IMR-90 (cell line): ENCODE data around the gene WWC1. TPM values are rescaled to one million over a fixed set of nuclear protein-coding genes. Genes with fewer than 3 reads are reported as not detected.

ENCODE experiments used
- ATAC-seq: fragments of 200-7000 bp; cut with Tn5 transposase; 2 replicates; pipeline ENCODE4 v1.9.1; 2020; ENCODE audit warnings: low read depth, mild to moderate bottlenecking, moderate library complexity
- BruUV-seq: library from RNA; stranded (reverse); fragments of 400-500 nt; replicated peaks from 2 replicates; lab custom pipeline; 2021; lab: Mats Ljungman, UMichigan
- CTCF ChIA-PET: fragments of 300-600 bp; formaldehyde crosslinking; extraction: SDS; loops from one replicate; lab custom pipeline; 2021; ENCODE audit warnings: antibody characterized with exemption; lab: Yijun Ruan, JAX
- POLR2A ChIA-PET: fragments of 300-600 bp; sonication (Branson Sonifier 250); formaldehyde crosslinking; loops from one replicate; lab custom pipeline; 2022; ENCODE audit warnings: antibody characterized with exemption; ENCODE audit not compliant: unreplicated experiment; lab: Charles Lee
- DNase-seq: peaks from one replicate; pipeline ENCODE4 v3.0.0; 2013
- H2AFZ ChIP-seq: replicated peaks from 2 replicates; pipeline ENCODE3; 2013; ENCODE audit warnings: low read length, mild to moderate bottlenecking; ENCODE audit not compliant: poor library complexity
- H2AK5ac ChIP-seq: 2 replicates; pipeline ENCODE4 v1.6.1; 2013; ENCODE audit warnings: low read depth, low read length, inconsistent platforms
- H2AK9ac ChIP-seq: replicated peaks from 2 replicates; pipeline ENCODE3; 2013; ENCODE audit warnings: mild to moderate bottlenecking, low read depth, low read length, moderate library complexity; ENCODE audit not compliant: poor library complexity
- H2BK120ac ChIP-seq: 2 replicates; pipeline ENCODE4 v1.6.1; 2013; ENCODE audit warnings: low read depth, low read length, inconsistent platforms
- H2BK15ac ChIP-seq: 3 replicates; pipeline ENCODE4 v1.6.1; 2013; ENCODE audit warnings: low read depth, low read length, inconsistent platforms
- H2BK20ac ChIP-seq: 2 replicates; pipeline ENCODE4 v1.6.1; 2013; ENCODE audit warnings: low read depth, mild to moderate bottlenecking, inconsistent platforms, low read length, moderate library complexity
- H2BK5ac ChIP-seq: 2 replicates; pipeline ENCODE4 v1.6.1; 2013; ENCODE audit warnings: mild to moderate bottlenecking, low read depth, low read length, inconsistent platforms; ENCODE audit not compliant: poor library complexity, severe bottlenecking
- H3K14ac ChIP-seq: replicated peaks from 2 replicates; pipeline ENCODE4 v1.6.1; 2013; ENCODE audit warnings: low read depth, low read length, inconsistent platforms
- H3K18ac ChIP-seq: 2 replicates; pipeline ENCODE4 v1.6.1; 2013; ENCODE audit warnings: low read depth, low read length, control low read depth
- H3K23ac ChIP-seq: 2 replicates; pipeline ENCODE4 v1.6.1; 2013; ENCODE audit warnings: low read depth, low read length, inconsistent platforms
- H3K27ac ChIP-seq: 2 replicates; pipeline ENCODE4 v1.5.1; 2013; ENCODE audit warnings: mild to moderate bottlenecking, control low read depth, low read length; ENCODE audit not compliant: insufficient read depth
- H3K27me3 ChIP-seq: 2 replicates; pipeline ENCODE4 v1.6.1; 2013; ENCODE audit warnings: low read length; ENCODE audit not compliant: control insufficient read depth, insufficient read depth
- H3K36me3 ChIP-seq: 2 replicates; pipeline ENCODE4 v1.6.1; 2013; ENCODE audit warnings: low read length, mixed read lengths; ENCODE audit not compliant: control insufficient read depth, insufficient read depth
- H3K4ac ChIP-seq: 2 replicates; pipeline ENCODE4 v1.6.1; 2013; ENCODE audit warnings: low read depth, low read length, inconsistent platforms
- H3K4me1 ChIP-seq: 2 replicates; pipeline ENCODE4 v1.6.1; 2013; ENCODE audit warnings: low read length, mixed read lengths; ENCODE audit not compliant: control insufficient read depth, insufficient read depth
- H3K4me2 ChIP-seq: 2 replicates; pipeline ENCODE4 v1.6.1; 2013; ENCODE audit warnings: low read depth, mild to moderate bottlenecking, control low read depth, low read length, moderate library complexity
- H3K4me3 ChIP-seq: 2 replicates; pipeline ENCODE4 v1.5.1; 2013; ENCODE audit warnings: low read depth, mild to moderate bottlenecking, control low read depth, low read length, moderate library complexity; ENCODE audit not compliant: insufficient read depth
- H3K56ac ChIP-seq: 2 replicates; pipeline ENCODE4 v1.6.1; 2013; ENCODE audit warnings: low read length, inconsistent platforms; ENCODE audit not compliant: insufficient read depth; ENCODE audit errors: extremely low read depth
- H3K79me1 ChIP-seq, 2 experiments: 2 replicates each; pipeline ENCODE4 v1.6.1; 2013; ENCODE audit warnings: low read length in 2 of 2, inconsistent platforms in 1 of 2, low read depth in 1 of 2
- H3K9ac ChIP-seq: 2 replicates; pipeline ENCODE4 v1.6.1; 2013; ENCODE audit warnings: low read depth, low read length, control low read depth
- H3K9me1 ChIP-seq: 2 replicates; pipeline ENCODE4 v1.6.1; 2013; ENCODE audit warnings: low read length, inconsistent platforms; ENCODE audit not compliant: insufficient read depth
- H3K9me3 ChIP-seq: 2 replicates; pipeline ENCODE4 v1.6.1; 2013; ENCODE audit warnings: low read length; ENCODE audit not compliant: control insufficient read depth, insufficient read depth
- H4K20me1 ChIP-seq: 2 replicates; pipeline ENCODE4 v1.6.1; 2013; ENCODE audit warnings: low read length, inconsistent platforms; ENCODE audit not compliant: insufficient read depth
- H4K5ac ChIP-seq: 2 replicates; pipeline ENCODE4 v1.6.1; 2013; ENCODE audit warnings: mild to moderate bottlenecking, low read depth, low read length, control low read depth
- H4K8ac ChIP-seq, 2 experiments: 2 replicates each; pipeline ENCODE4 v1.6.1; 2013; ENCODE audit warnings: low read depth in 2 of 2, low read length in 2 of 2, control low read depth in 1 of 2, inconsistent platforms in 1 of 2
- H4K91ac ChIP-seq: 2 replicates; pipeline ENCODE4 v1.6.1; 2013; ENCODE audit warnings: low read depth, low read length, inconsistent platforms; ENCODE audit not compliant: insufficient read depth
- CEBPB ChIP-seq: IDR thresholded peaks from 2 replicates; pipeline ENCODE4 v1.6.1; 2012; ENCODE audit warnings: low read depth, low read length, improper control_type of control experiment
- RFX5 ChIP-seq: IDR thresholded peaks from 2 replicates; pipeline ENCODE4 v1.8.0; 2012; ENCODE audit warnings: low read depth, mild to moderate bottlenecking, low read length, moderate library complexity
- SMC3 ChIP-seq: fragments of 150-350 bp; IDR thresholded peaks from 2 replicates; pipeline ENCODE4 v1.6.1; 2016; ENCODE audit warnings: low read depth, mild to moderate bottlenecking, antibody characterized with exemption, low read length, moderate library complexity
- WGBS, 2 experiments: methylation state at CpG; one replicate each; pipeline versions ENCODE4 v1.1.5 to v1.1.7; 2013; ENCODE audit warnings: missing lambda C conversion rate in 2 of 2; ENCODE audit not compliant: insufficient read length in 1 of 2; ENCODE audit errors: extremely low coverage in 2 of 2; 5-methylcytosine and 5-hydroxymethylcytosine counted together
- dilution Hi-C: fragments of 300-500 bp; cut with HindIII; formaldehyde crosslinking; loops from one replicate; pipeline ENCODE4 v1.14.3; 2018; ENCODE audit warnings: low sequenced_read_pairs; ENCODE audit not compliant: unreplicated experiment
- in situ Hi-C: fragments of 300-500 bp; cut with MboI; formaldehyde crosslinking; loops from 3 replicates; pipeline ENCODE4 v1.14.3; 2019; ENCODE audit warnings: low sequenced_read_pairs, inconsistent platforms, mixed read lengths
- intact Hi-C: fragments of 100-400 bp; cut with micrococcal nuclease; formaldehyde crosslinking; loops from 2 replicates; pipeline ENCODE4 v1.10.0; 2022
- polyA plus RNA-seq, 3 experiments: library from polyadenylated mRNA; depleted of rRNA; stranded (reverse); fragments of >200 nt; gene quantifications; 2 replicates each; pipeline ENCODE4 v1.2.3, GENCODE V29; 2012; ENCODE audit warnings: low replicate concordance in 1 of 3
- total RNA-seq: library from RNA; depleted of rRNA; stranded (reverse); fragments of >200 nt; gene quantifications from 2 replicates; pipeline ENCODE4 v1.2.3, GENCODE V29; 2012

WWC1 gene
- total and polyA plus RNA-seq, 2 of the 4 experiments (the other 2 are of a cell fraction): 9.1 to 10.3 TPM

DNA sequence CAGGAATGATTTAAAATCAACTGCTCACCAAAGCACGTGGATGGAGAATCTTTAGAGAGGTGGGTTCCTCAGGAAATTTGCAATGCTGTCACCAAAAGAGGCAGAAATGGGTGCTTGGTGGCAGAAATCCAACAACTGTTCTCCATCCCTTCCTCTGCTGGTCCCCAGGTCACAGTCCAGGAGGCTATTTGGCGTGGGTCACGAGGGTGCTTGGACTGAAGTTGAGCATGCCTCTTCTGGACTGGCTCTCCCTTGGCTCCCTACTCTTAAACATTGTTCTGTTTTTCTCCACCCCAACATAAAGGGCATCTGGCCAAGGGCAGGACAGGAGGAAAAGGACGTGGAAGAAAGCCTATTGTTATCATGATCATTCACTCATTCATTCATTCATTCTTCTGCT lies 58.9 kb downstream of the WWC1 start:
- Histone ChIP-seq H3K27ac (no peak overlapping the region), H2AFZ (no peak overlapping the region), H3K4me1 (peaks cover 5% of the 10 kb centered on the region), H3K9ac (no peak overlapping the region), H4K91ac (no peak overlapping the region), H2AK5ac (no peak overlapping the region), H3K9me3 (no peaks in the 10 kb centered on the region), H3K27me3 (no peaks in the 10 kb centered on the region), H3K23ac (no peak overlapping the region), H2BK15ac (no peak overlapping the region), H3K36me3 (no peaks in the 10 kb centered on the region), H4K5ac (no peak overlapping the region), H3K14ac (no peak overlapping the region), H2BK5ac (no peak overlapping the region), H3K79me1 (peaks cover 0 to 8% of the 10 kb centered on the region in 2 experiments; a peak in 3 of 4 replicates), H3K4me2 (no peak overlapping the region), H3K4me3 (no peak overlapping the region), H4K20me1 (no peaks in the 10 kb centered on the region), H3K18ac (no peak overlapping the region), H3K56ac (no peak overlapping the region), H2AK9ac (no peak overlapping the region), H2BK20ac (no peak overlapping the region), H2BK120ac (no peak overlapping the region), H3K4ac (no peak overlapping the region), H4K8ac (no peak overlapping the region), H3K9me1 (peaks cover 11% of the 10 kb centered on the region; the same call in 1 of the 2 replicates)
- in situ Hi-C loops (no loop called here), dilution Hi-C loops (no loop called here), intact Hi-C loops (no loop called here)
- POLR2A ChIA-PET: no interaction called here
- no TSS peak for BruUV-seq
- TF ChIP-seq SMC3 (no peak), RFX5 (no peak), CEBPB (no peak)
- CTCF ChIA-PET: no interaction called here
- no peak for DNase-seq
- no CpG with 5 or more reads among the region's 4 CpGs for WGBS, 2 experiments
- ATAC-seq: no peak
